Right cardiac atrium (tissue), 5 donors: ENCODE measurements around the gene PLEKHD1. TPM values are rescaled to one million over a fixed set of nuclear protein-coding genes. Genes with fewer than 3 reads are reported as not detected.
A peak's percentile ranks its signal among the peaks of the same experiment; 100 is the strongest.

ENCODE experiments used
- ATAC-seq, 2 donors: fragments of 200-7000 bp; cut with Tn5 transposase; one replicate each; pipeline versions ENCODE4 v1.8.0 to v1.9.1; 2020; ENCODE audit warnings: moderate library complexity in 2 of 2, mild to moderate bottlenecking in 1 of 2
- DNase-seq, 3 donors: peaks; one replicate each; pipeline ENCODE4 v3.0.0-alpha.2; 2020
- H3K27ac ChIP-seq: one replicate; pipeline ENCODE4 v1.5.1; 2013; ENCODE audit warnings: mild to moderate bottlenecking, low read length, control low read depth, moderate library complexity
- H3K27me3 ChIP-seq: one replicate; pipeline ENCODE4 v1.6.1; 2013; ENCODE audit not compliant: control insufficient read depth, insufficient read depth
- H3K4me1 ChIP-seq: one replicate; pipeline ENCODE4 v1.6.1; 2013; ENCODE audit warnings: low read length; ENCODE audit not compliant: control insufficient read depth, insufficient read depth
- H3K4me3 ChIP-seq: one replicate; pipeline ENCODE4 v1.5.1; 2013; ENCODE audit warnings: low read length, control low read depth
- H3K9me3 ChIP-seq: one replicate; pipeline ENCODE4 v1.6.1; 2013; ENCODE audit warnings: low read length; ENCODE audit not compliant: control insufficient read depth
- WGBS: extraction: QIAGEN DNeasy Blood & Tissue Kit; methylation state at CpG from one replicate; pipeline ENCODE4 v1.1.7; 2013; 5-methylcytosine and 5-hydroxymethylcytosine counted together
- intact Hi-C, 4 donors: fragments of 100-400 bp; cut with DNase I; formaldehyde crosslinking; loops; one replicate each; pipeline versions ENCODE4 v1.11.0 to v1.14.0; 2022 to 2023
- polyA plus RNA-seq: library from polyadenylated mRNA; stranded (reverse); fragments of 200-250 nt; gene quantifications from one replicate; pipeline ENCODE4 v1.2.3, GENCODE V29; 2013
- total RNA-seq, 4 donors: library from RNA; stranded (reverse); fragmentation: NEBNext Ultra II Directional; extraction: Animal tissue kit (Norgen Biotek cat#: 25700); gene quantifications; one replicate each; pipeline ENCODE4 v1.2.1, GENCODE V29; 2021
- donor health status: healthy with polysubstance abuse.
- donor health status: DM: no; HTN: yes; CAD: no.
- donor health status: DM: no; HTN: no; CAD: no.
- donor health status: DM: no; HTN: yes; CAD: no; lungs with severe emphysema.
- donor health status: DM: yes; HTN: yes; CAD: no.

The PLEKHD1 gene
- total and polyA plus RNA-seq, 5 donors = 0.06 to 0.20 (median 0.08) TPM

DNA sequence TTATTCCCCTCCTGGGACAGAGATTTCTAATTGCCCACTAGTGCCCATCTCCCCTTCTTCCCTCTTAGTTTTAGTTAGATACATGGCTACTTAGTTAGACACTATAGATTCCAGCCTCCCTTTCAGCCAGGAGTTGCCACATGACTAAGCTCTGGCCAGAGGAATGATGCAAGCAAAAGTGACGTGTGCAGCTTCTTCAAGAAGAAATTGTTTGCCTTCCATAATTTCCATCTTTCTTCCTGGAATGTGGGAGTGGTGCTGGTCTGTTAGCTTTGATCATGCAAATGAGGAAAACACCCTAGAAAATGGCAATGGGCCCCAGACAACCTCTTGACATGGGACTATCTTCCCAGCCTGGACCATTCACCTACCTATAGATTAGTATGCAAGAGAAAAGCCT, 68.7 kb downstream of the PLEKHD1 start:
- ATAC-seq (peak in 1 of 2 donors; percentile 37), DNase-seq (no peak)
- Histone ChIP-seq H3K4me3 (no peak overlapping the region), H3K9me3 (no peaks in the 10 kb centered on the region), H3K4me1 (no peaks in the 10 kb centered on the region), H3K27ac (no peak overlapping the region), H3K27me3 (no peaks in the 10 kb centered on the region)
- intact Hi-C loops = no loop called here
- WGBS = 45% methylated on average over 1 of the region's 1 CpG

- no peak overlapping the region for H3K4me3 ChIP-seq
- no peaks in the 10 kb centered on the region for H3K27me3 ChIP-seq
- intact Hi-C loops = no loop called here
- ATAC-seq (no peak), DNase-seq (peak in 2 of 3 donors; percentile 57 to 67)
- 45% methylated on average over 4 of the region's 4 CpGs for WGBS
- no peaks in the 10 kb centered on the region for H3K4me1 ChIP-seq
- H3K9me3 ChIP-seq = no peaks in the 10 kb centered on the region
- no peak overlapping the region for H3K27ac ChIP-seq
Measured at GRCh38 chr14:69554500-69554899, 70.0 kb downstream of the PLEKHD1 start.

DNA sequence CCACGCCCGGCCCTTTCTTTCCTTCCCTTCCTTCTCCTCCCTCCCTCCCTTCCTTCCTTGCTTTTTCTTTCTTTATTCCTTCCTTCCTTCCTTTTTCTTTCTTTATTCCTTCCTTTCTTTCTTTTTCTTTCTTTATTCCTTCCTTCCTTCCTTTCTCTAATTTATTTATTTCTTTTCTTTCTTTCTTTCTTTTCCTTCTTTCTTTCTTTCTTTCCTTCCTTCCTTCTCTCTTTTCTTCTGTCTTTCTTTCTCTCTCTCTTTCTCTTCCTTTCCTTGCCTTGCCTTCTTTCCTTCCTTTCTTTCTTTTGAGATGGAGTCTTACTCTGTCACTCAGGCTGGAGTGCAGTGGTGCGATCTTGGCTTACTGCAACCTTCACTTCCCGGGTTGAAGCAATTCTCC, 74.2 kb downstream of the PLEKHD1 start:
- intact Hi-C loops = no loop called here
- Histone ChIP-seq H3K27me3 (peaks cover 2% of the 10 kb centered on the region), H3K9me3 (no peaks in the 10 kb centered on the region), H3K4me1 (no peaks in the 10 kb centered on the region), H3K27ac (no peak overlapping the region), H3K4me3 (no peak overlapping the region)
- 81% methylated on average over 4 of the region's 4 CpGs for WGBS
- DNase-seq (no peak), ATAC-seq (no peak)

DNA sequence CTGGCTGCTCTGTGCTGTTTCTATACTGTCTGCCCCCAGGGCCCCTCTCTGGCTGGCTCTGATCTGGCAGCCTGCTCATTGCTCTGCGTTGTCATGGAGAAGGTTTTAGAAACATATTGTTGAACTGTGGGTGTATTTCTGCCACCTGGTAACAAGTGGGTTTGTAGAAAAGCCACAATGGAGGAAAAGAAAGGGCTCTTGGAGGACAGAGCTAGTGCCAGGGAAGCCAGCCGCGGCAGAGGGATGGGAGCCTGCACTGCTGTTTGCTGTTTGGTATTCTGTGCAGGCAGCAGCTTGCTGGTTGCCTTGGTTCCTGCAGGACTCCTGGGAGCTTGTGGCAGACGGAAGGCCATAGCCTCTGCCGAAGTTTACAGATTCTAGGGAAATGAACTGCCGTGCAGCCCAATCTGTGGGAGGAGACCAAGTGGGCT, 75.1 kb downstream of the PLEKHD1 start:
- no peaks in the 10 kb centered on the region for H3K9me3 ChIP-seq
- DNase-seq (no peak), ATAC-seq (no peak)
- intact Hi-C loops = no loop called here
- peaks cover 2% of the 10 kb centered on the region for H3K27me3 ChIP-seq
- H3K4me1 ChIP-seq = no peaks in the 10 kb centered on the region
- H3K27ac ChIP-seq = no peak overlapping the region
- H3K4me3 ChIP-seq = no peak overlapping the region
- WGBS = 40% methylated on average over 6 of the region's 6 CpGs

DNA sequence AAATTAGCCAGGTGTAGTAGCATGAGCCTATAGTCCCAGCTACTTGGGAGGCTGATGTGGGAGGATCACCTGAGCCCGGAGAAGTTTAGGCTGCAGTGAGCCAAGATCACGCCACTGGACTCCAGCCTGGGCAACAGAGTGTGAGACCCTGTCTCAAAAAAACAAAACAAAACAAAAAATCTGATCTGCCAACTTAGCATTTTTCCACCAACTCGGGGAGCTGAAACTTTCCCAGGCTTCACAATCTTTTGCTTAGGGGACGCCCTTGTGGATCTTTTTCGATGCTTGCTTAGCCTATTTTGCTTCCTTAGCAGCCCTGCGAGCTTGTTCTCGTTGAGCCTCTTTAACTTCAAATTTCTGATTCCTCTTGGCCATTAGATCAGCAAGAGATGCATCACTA, 76.3 kb downstream of the PLEKHD1 start:
- H3K4me3 ChIP-seq = no peak overlapping the region
- no peak for ATAC-seq
- no peaks in the 10 kb centered on the region for H3K4me1 ChIP-seq
- H3K27ac ChIP-seq = no peak overlapping the region
- WGBS = 87% methylated on average over 7 of the region's 7 CpGs
- H3K9me3 ChIP-seq = no peaks in the 10 kb centered on the region
- DNase-seq = no peak
- intact Hi-C loops = no loop called here
- peaks cover 2% of the 10 kb centered on the region for H3K27me3 ChIP-seq

DNA sequence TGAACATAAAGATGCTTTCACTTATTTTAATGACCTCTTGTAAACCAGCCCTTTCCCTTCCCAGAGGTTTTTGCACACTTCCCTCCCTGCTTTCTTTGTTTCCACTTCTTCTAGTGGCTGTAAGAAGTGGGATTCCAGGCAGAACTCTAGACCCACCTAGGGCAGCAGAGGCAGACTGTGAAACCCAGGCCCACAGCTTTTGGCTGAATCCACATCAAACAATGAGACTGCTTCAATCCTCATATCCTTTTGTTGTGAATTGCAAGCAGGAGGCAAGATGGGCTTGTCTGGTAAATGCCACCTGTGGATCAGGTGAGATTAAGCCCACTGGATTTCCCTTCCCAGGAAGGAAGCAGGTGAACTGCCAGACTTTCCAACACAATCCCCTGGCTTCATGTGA, 77.4 kb downstream of the PLEKHD1 start:
- no peak for DNase-seq
- intact Hi-C loops = no loop called here
- Histone ChIP-seq H3K9me3 (no peaks in the 10 kb centered on the region), H3K27me3 (peaks cover 2% of the 10 kb centered on the region), H3K4me1 (no peaks in the 10 kb centered on the region), H3K27ac (no peak overlapping the region), H3K4me3 (no peak overlapping the region)
- ATAC-seq = no peak

DNA sequence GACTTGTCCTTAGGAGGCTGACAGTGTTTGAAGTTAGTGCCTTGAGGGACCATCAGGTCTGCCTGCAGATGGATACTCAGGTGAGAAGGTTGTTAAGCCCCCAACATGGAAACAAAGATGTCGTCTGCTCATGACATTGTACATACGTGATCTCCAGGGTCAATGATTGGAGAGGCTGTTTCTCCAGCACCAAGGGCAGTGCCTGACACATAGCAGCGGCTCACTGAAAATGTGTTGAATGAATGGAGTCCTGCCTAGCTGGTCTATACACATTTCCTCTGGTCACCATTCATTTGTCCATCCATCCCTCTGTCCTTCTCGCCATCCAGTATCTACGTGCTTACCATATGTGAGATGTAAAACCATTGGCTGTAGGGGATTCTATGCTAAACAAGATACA, 83.0 kb downstream of the PLEKHD1 start:
- ATAC-seq (no peak), DNase-seq (no peak)
- Histone ChIP-seq H3K4me1 (peaks cover 3% of the 10 kb centered on the region), H3K9me3 (no peaks in the 10 kb centered on the region), H3K27ac (no peak overlapping the region), H3K4me3 (no peak overlapping the region), H3K27me3 (peaks cover 2% of the 10 kb centered on the region)
- intact Hi-C loops = no loop called here
- WGBS = 84% methylated on average over 5 of the region's 5 CpGs

- DNase-seq = no peak
- ATAC-seq = no peak
- H3K27me3 ChIP-seq = no peaks in the 10 kb centered on the region
- intact Hi-C loops = no loop called here
- no peak overlapping the region for H3K4me3 ChIP-seq
- no peaks in the 10 kb centered on the region for H3K9me3 ChIP-seq
- 50% methylated on average over 2 of the region's 2 CpGs for WGBS
- no peak overlapping the region for H3K27ac ChIP-seq
- peaks cover 3% of the 10 kb centered on the region for H3K4me1 ChIP-seq
Measured at GRCh38 chr14:69569859-69570258, 85.3 kb downstream of the PLEKHD1 start.

DNA sequence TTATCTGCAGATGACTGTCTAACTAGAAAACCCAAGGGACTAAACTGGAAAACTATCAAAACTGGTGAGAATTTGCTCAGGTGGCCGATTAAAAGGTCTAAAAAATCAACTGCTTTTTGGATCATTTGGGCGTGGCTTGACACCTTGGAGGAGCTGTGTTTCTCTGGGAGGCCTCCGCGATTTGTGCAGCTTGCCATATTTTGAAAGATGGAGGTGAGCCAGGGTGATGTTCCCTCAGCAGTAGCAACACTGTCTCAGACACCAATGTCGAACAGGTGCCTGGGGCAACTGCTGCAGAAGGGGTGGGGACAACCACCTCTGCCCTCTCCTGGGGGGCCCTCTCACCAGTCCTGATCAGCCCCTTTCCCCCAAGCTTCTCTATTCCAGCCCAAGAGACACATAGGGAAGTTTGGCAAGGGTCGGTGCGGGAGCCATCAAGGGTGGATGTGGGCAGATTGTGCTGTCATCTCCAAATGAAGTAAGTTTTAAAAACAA, 86.4 kb downstream of the PLEKHD1 start:
- 88% methylated on average over 7 of the region's 7 CpGs for WGBS
- ATAC-seq = no peak
- DNase-seq = no peak
- no peaks in the 10 kb centered on the region for H3K9me3 ChIP-seq
- no peaks in the 10 kb centered on the region for H3K27me3 ChIP-seq
- H3K4me3 ChIP-seq = no peak overlapping the region
- H3K27ac ChIP-seq = no peak overlapping the region
- H3K4me1 ChIP-seq = peaks cover 3% of the 10 kb centered on the region
- intact Hi-C loops = no loop called here

DNA sequence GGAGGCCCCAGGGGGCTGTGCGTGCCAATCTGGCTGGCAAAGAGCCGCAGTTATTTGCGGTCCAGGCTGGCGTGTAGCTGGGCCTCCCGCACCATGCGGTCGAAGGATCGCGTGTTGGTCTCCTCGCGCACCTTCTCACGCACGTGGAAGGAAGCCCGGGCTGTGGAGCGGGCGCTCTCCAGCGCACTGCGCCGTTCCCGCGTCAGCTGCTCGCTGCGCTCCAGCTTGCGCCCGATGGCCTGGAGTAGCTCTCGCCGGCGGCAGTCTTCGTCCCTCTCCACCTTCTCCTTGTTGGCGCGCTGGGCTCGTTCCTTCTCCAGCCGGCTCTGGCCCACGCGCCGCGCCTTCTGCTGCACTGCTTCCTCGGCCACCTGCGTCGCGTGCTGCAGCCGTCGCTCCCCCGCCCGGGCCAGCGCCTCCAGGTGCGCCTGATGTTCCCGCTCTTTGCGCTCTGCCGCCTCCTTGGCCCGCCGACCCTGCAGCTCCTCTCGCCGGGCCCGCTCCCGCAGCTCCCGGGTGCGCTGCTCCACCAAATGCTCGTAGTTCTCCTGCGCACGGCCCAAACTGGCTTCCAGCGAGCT, 87.0 kb downstream of the PLEKHD1 start:
- 15% methylated on average over 62 of the region's 62 CpGs for WGBS

DNA sequence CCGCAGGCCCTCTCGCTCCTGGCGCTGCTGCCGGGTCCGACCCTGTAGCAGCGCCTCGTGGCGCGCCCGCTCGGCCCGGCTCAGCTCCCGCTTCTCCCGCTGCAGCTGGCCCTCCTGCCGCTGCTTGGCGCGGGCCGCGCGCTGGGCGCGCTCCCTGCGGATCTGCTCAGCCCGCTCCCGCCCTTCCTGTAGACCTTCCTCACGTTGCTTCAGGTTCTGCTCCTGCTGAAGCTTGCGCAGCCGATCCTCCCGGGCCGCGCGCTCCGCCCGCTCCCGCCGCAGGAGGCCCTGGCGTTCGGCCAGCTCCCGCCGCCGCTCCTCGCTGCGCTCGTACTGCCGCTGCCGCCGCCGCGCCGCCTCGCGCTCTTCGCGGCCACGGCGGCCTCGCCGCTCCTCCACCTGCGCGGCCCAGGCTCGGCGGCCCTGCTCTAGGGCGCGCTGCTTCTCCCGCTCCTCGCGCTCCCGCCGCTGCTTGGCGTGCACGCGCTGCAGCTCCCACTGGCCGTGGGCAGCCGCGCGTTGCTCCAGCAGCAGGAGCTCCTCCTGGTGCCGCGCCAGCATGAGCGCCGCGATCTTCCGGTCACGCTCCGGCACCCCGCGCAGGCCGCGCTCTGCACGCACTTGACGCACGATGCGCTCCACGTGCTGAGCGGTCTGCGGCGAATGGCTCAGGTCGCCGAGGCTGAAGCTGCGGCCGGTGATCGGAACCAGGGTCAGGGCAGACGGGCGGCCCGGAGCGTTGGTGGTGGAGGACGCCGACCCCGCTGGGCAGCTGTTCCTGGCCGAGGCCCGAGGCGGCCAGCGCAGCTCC, 87.7 kb downstream of the PLEKHD1 start:
- H3K27ac ChIP-seq = no peak overlapping the region
- H3K4me3 ChIP-seq = peak overlapping the region; percentile 40
- peaks cover 3% of the 10 kb centered on the region for H3K4me1 ChIP-seq
- peak; percentile 14 to 22 for ATAC-seq
- intact Hi-C loops = no loop called here
- no peaks in the 10 kb centered on the region for H3K27me3 ChIP-seq
- peak; percentile 37 to 65 (median 55) for DNase-seq
- WGBS = 7% methylated on average over 112 of the region's 112 CpGs
- no peaks in the 10 kb centered on the region for H3K9me3 ChIP-seq

More for the DNA sequence above, 87.0 kb downstream of the PLEKHD1 start:
- H3K27ac ChIP-seq = no peak overlapping the region
- intact Hi-C loops = no loop called here
- H3K4me1 ChIP-seq = peaks cover 3% of the 10 kb centered on the region
- no peaks in the 10 kb centered on the region for H3K27me3 ChIP-seq
- ATAC-seq = no peak
- no peak for DNase-seq
- H3K4me3 ChIP-seq = peak overlapping the region; percentile 40
- H3K9me3 ChIP-seq = no peaks in the 10 kb centered on the region
